ENCODE data around the gene COQ10A. TPM values are rescaled to one million over a fixed set of nuclear protein-coding genes. Genes with fewer than 3 reads are reported as not detected.

Gene COQ10A
- total and polyA plus RNA-seq, 2 of the 13 experiments (the other 11 are each of a cell fraction or from before 2014, with no cell fraction given) = 21.0 to 37.3 TPM

- peaks cover 37% of the 10 kb centered on the region for H3K4me1 ChIP-seq (ENCODE audit: insufficient read depth, low read length)
- peaks cover 24% of the 10 kb centered on the region for H3K79me2 ChIP-seq (ENCODE audit: insufficient read depth, low read length)
- H3K9ac ChIP-seq (ENCODE audit: insufficient read depth, low read depth, low read length) = peak overlapping the region; percentile 87
- intact Hi-C loops (cut with micrococcal nuclease; ENCODE audit: unreplicated experiment) = no loop called here
- WGBS (ENCODE audit: low lambda C conversion rate) = 5% methylated on average over 8 of the region's 8 CpGs
- no peaks in the 10 kb centered on the region for H3K27me3 ChIP-seq (ENCODE audit: control insufficient read depth in 1 of 2, insufficient read depth in 2 of 2, low read length in 2 of 2)
- H4K20me1 ChIP-seq (ENCODE audit: insufficient read depth, low read length) = no peaks in the 10 kb centered on the region
- H3K27ac ChIP-seq (ENCODE audit: extremely low read length, insufficient read depth, low read length) = peak overlapping the region; percentile 99
- in situ Hi-C loops (cut with HindIII; ENCODE audit: extremely low pct_ligation_motif_present, low pct_unique_long_range_greater_than_20kb) = no loop called here
- FAIRE-seq = peak; percentile 89
- POLR2A ChIA-PET = interaction anchor here (0.6 to 5.8 kb wide), 18 partner anchors 9 to 229 kb away, joined by 3 to 96 read pairs (median 5); partner anchors contain the start of genes ANKRD52, CNPY2, COQ10A and ESYT1
- peak overlapping the region; percentile 2 for H2AFZ ChIP-seq (ENCODE audit: low read length)
- CTCF ChIA-PET (ENCODE audit: low intra/inter-chr PET ratio, low total read pairs) = interaction anchor here (1.3 to 1.4 kb wide), 2 partner anchors 28 to 36 kb away, joined by 3 to 6 read pairs; partner anchors contain the start of genes ANKRD52 and COQ10A
- peak overlapping the region; percentile 62 to 86 (median 78) for H3K4me3 ChIP-seq (replicated peaks in 1 of 3; ENCODE audit: insufficient read depth in 1 of 3, low read depth in 2 of 3, low read length in 3 of 3)
- H3K36me3 ChIP-seq (replicated peaks in 1 of 2; ENCODE audit: control insufficient read depth in 1 of 2, insufficient read depth in 2 of 2, low read length in 2 of 2) = peaks cover 0 to 5% of the 10 kb centered on the region in 2 experiments; a peak in 3 of 5 replicates
- DNase-seq (ENCODE audit: low spot score) = peak; percentile 93
- no TSS peak for BruUV-seq (replicated peaks)
- H3K9me3 ChIP-seq (ENCODE audit: low read length) = no peaks in the 10 kb centered on the region
- ATAC-seq = peak; percentile 96
- H3K4me2 ChIP-seq (ENCODE audit: low read depth, low read length) = peak overlapping the region; percentile 94
- TF ChIP-seq DNMT1 (CRISPR knock-in tag; IDR thresholded peaks at IDR 0.05) = no peak
- no peak for TF ChIP-seq MED8 (CRISPR knock-in tag; IDR thresholded peaks at IDR 0.05; ENCODE audit: insufficient replicate concordance)
- TF ChIP-seq ZNF879 (CRISPR knock-in tag; IDR thresholded peaks at IDR 0.05) = no peak
- TF ChIP-seq ZFP36 (IDR thresholded peaks at IDR 0.05; ENCODE audit: borderline replicate concordance, low read depth, low read length, partially characterized antibody) = no peak
- no peak for TF ChIP-seq ZBTB39 (CRISPR knock-in tag; IDR thresholded peaks at IDR 0.05)
- no peak for TF ChIP-seq AKNA (CRISPR knock-in tag; IDR thresholded peaks at IDR 0.05; ENCODE audit: borderline replicate concordance)
- TF ChIP-seq SOX6 (IDR thresholded peaks at IDR 0.05) = no peak
- 0 out of 2 replicates have a peak, but pooled peaks have one; percentile 10 for TF ChIP-seq SOX6 (CRISPR knock-in tag; IDR thresholded peaks at IDR 0.05)
- TF ChIP-seq ZMYM3 (CRISPR knock-in tag; IDR thresholded peaks at IDR 0.05) = no peak; the same call in 1 of the 2 replicates
- TF ChIP-seq GPN1 (CRISPR knock-in tag; IDR thresholded peaks at IDR 0.05; ENCODE audit: borderline replicate concordance) = no peak
- no peak for TF ChIP-seq CHCHD3 (CRISPR knock-in tag; IDR thresholded peaks at IDR 0.05)
- no peak for TF ChIP-seq ARNT (IDR thresholded peaks at IDR 0.05)
- TF ChIP-seq ATF4 (CRISPR knock-in tag; IDR thresholded peaks at IDR 0.05) = no peak
- TF ChIP-seq ZBTB43 (CRISPR knock-in tag; conservative IDR thresholded peaks at IDR 0.05) = no peak
Observed at GRCh38 chr12:56230432-56231183, 36.1 kb upstream of the COQ10A start.

All from HepG2 (cell line).